ENCODE measurements around the gene DYSF. TPM values are rescaled to one million over a fixed set of nuclear protein-coding genes. Genes with fewer than 3 reads are reported as not detected.

The DYSF gene
- total RNA-seq, 4 donors from 2014 or later, result 1.7 to 5.0 (median 2.6) TPM

GRCh38 chr2:71566372-71566771 is 113.0 kb downstream of the DYSF start:
- Histone ChIP-seq H3K9me3 (no peaks in the 10 kb centered on the region), H3K36me3 (no peaks in the 10 kb centered on the region), H3K4me3 (no peak overlapping the region), H3K27ac (no peak overlapping the region), H3K27me3 (no peaks in the 10 kb centered on the region), H3K4me1 (no peaks in the 10 kb centered on the region)
- DNase-seq (ENCODE audit: low spot score in 2 of 2), result no peak
- WGBS, result 66% methylated on average over 9 of the region's 9 CpGs
- TF ChIP-seq POLR2AphosphoS5 (IDR thresholded peaks at IDR 0.05) (no peak), POLR2A (IDR thresholded peaks at IDR 0.05) (no peak), CTCF (IDR thresholded peaks at IDR 0.05) (no peak), EP300 (IDR thresholded peaks at IDR 0.05) (no peak)

- H3K27me3 ChIP-seq, result no peaks in the 10 kb centered on the region
- H3K27ac ChIP-seq, result no peak overlapping the region
- H3K9me3 ChIP-seq, result no peaks in the 10 kb centered on the region
- DNase-seq (ENCODE audit: low spot score in 2 of 2), result no peak
- no peak overlapping the region for H3K4me3 ChIP-seq
- TF ChIP-seq EP300 (IDR thresholded peaks at IDR 0.05), result no peak
- TF ChIP-seq POLR2AphosphoS5 (IDR thresholded peaks at IDR 0.05), result no peak
- no peak for TF ChIP-seq POLR2A (IDR thresholded peaks at IDR 0.05)
- TF ChIP-seq CTCF (IDR thresholded peaks at IDR 0.05), result no peak
- H3K36me3 ChIP-seq, result no peaks in the 10 kb centered on the region
- 88% methylated on average over 8 of the region's 9 CpGs for WGBS
- H3K4me1 ChIP-seq, result no peaks in the 10 kb centered on the region
These were observed 114.3 kb downstream of the DYSF start for GRCh38 chr2:71567625-71568024.

- Histone ChIP-seq H3K4me3 (no peak overlapping the region), H3K36me3 (no peaks in the 10 kb centered on the region), H3K9me3 (no peaks in the 10 kb centered on the region), H3K4me1 (no peaks in the 10 kb centered on the region), H3K27ac (no peak overlapping the region), H3K27me3 (no peaks in the 10 kb centered on the region)
- TF ChIP-seq CTCF (IDR thresholded peaks at IDR 0.05) (no peak), POLR2A (IDR thresholded peaks at IDR 0.05) (no peak), EP300 (IDR thresholded peaks at IDR 0.05) (no peak), POLR2AphosphoS5 (IDR thresholded peaks at IDR 0.05) (no peak)
- DNase-seq (ENCODE audit: low spot score in 2 of 2), result no peak
- 96% methylated on average over 10 of the region's 14 CpGs for WGBS
These were observed 114.7 kb downstream of the DYSF start for GRCh38 chr2:71568103-71568502.

- 100% methylated on average over 6 of the region's 10 CpGs for WGBS
These were observed 117.2 kb downstream of the DYSF start for GRCh38 chr2:71570511-71570910.

GRCh38 chr2:71570951-71571460 is 117.6 kb downstream of the DYSF start:
- no peak for TF ChIP-seq CTCF (IDR thresholded peaks at IDR 0.05)
- no peak for TF ChIP-seq POLR2AphosphoS5 (IDR thresholded peaks at IDR 0.05)
- no peak for TF ChIP-seq EP300 (IDR thresholded peaks at IDR 0.05)
- TF ChIP-seq POLR2A (IDR thresholded peaks at IDR 0.05), result no peak
- Histone ChIP-seq H3K27me3 (no peaks in the 10 kb centered on the region), H3K4me3 (no peak overlapping the region), H3K4me1 (no peaks in the 10 kb centered on the region), H3K36me3 (no peaks in the 10 kb centered on the region), H3K27ac (no peak overlapping the region), H3K9me3 (no peaks in the 10 kb centered on the region)
- DNase-seq (ENCODE audit: low spot score in 2 of 2), result no peak
- WGBS, result 100% methylated on average over 2 of the region's 2 CpGs

More at GRCh38 chr2:71570511-71570910, 117.2 kb downstream of the DYSF start:
- no peak overlapping the region for H3K27ac ChIP-seq
- H3K4me3 ChIP-seq, result no peak overlapping the region
- H3K36me3 ChIP-seq, result no peaks in the 10 kb centered on the region
- TF ChIP-seq CTCF (IDR thresholded peaks at IDR 0.05) (no peak), POLR2AphosphoS5 (IDR thresholded peaks at IDR 0.05) (no peak), POLR2A (IDR thresholded peaks at IDR 0.05) (no peak), EP300 (IDR thresholded peaks at IDR 0.05) (no peak)
- no peaks in the 10 kb centered on the region for H3K4me1 ChIP-seq
- H3K9me3 ChIP-seq, result no peaks in the 10 kb centered on the region
- no peaks in the 10 kb centered on the region for H3K27me3 ChIP-seq
- DNase-seq (ENCODE audit: low spot score in 2 of 2), result no peak
